ENCODE data around the gene CDC7.

DNA sequence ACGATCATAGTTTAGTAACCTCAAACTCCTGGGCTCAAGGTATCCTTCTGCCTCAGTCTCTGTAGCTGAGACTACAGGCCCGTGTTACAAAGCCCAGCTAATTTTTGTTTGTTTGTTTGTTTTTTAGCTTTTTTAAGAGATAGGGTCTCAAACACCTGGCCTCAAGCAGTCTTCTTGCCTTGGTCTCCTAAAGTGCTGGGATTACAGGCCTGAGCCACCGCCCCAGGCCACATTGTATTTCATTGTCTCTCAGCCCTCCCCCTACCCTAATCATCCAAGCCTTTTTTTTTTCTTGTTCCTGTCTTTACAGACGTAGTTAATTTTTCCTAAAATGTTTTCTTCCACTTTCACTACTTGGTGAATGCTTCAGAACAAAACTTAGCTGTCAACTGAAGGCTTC is 5.4 kb downstream of the CDC7 start:
- TF ChIP-seq ZNF557 (CRISPR knock-in tag; IDR thresholded peaks at IDR 0.05) (no peak), ZNF253 (CRISPR knock-in tag; IDR thresholded peaks at IDR 0.05; ENCODE audit: borderline replicate concordance) (no peak), CREM (IDR thresholded peaks at IDR 0.05) (no peak), CREM (CRISPR knock-in tag; IDR thresholded peaks at IDR 0.05) (no peak), CTCF (CRISPR knock-in tag; IDR thresholded peaks at IDR 0.05) (no peak), YY1 (IDR thresholded peaks at IDR 0.05; ENCODE audit: insufficient read depth, insufficient replicate concordance, low read depth, low read length) (no peak), ZSCAN9 (CRISPR knock-in tag; IDR thresholded peaks at IDR 0.05; ENCODE audit: borderline replicate concordance) (no peak), SMC3 (IDR thresholded peaks at IDR 0.05; ENCODE audit: low read length) (no peak), BHLHE40 (IDR thresholded peaks at IDR 0.05; ENCODE audit: low read length) (no peak), TBP (CRISPR knock-in tag; IDR thresholded peaks at IDR 0.05) (no peak), ARID2 (CRISPR knock-in tag; IDR thresholded peaks at IDR 0.05; ENCODE audit: borderline replicate concordance) (no peak), PRDM10 (CRISPR knock-in tag; IDR thresholded peaks at IDR 0.05; ENCODE audit: low read depth) (no peak)
- TF ChIP-seq, protein P1, sequence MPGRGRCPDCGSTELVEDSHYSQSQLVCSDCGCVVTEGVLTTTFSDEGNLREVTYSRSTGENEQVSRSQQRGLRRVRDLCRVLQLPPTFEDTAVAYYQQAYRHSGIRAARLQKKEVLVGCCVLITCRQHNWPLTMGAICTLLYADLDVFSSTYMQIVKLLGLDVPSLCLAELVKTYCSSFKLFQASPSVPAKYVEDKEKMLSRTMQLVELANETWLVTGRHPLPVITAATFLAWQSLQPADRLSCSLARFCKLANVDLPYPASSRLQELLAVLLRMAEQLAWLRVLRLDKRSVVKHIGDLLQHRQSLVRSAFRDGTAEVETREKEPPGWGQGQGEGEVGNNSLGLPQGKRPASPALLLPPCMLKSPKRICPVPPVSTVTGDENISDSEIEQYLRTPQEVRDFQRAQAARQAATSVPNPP (CRISPR knock-in tag; IDR thresholded peaks at IDR 0.05): no peak
- TF ChIP-seq, protein P2, sequence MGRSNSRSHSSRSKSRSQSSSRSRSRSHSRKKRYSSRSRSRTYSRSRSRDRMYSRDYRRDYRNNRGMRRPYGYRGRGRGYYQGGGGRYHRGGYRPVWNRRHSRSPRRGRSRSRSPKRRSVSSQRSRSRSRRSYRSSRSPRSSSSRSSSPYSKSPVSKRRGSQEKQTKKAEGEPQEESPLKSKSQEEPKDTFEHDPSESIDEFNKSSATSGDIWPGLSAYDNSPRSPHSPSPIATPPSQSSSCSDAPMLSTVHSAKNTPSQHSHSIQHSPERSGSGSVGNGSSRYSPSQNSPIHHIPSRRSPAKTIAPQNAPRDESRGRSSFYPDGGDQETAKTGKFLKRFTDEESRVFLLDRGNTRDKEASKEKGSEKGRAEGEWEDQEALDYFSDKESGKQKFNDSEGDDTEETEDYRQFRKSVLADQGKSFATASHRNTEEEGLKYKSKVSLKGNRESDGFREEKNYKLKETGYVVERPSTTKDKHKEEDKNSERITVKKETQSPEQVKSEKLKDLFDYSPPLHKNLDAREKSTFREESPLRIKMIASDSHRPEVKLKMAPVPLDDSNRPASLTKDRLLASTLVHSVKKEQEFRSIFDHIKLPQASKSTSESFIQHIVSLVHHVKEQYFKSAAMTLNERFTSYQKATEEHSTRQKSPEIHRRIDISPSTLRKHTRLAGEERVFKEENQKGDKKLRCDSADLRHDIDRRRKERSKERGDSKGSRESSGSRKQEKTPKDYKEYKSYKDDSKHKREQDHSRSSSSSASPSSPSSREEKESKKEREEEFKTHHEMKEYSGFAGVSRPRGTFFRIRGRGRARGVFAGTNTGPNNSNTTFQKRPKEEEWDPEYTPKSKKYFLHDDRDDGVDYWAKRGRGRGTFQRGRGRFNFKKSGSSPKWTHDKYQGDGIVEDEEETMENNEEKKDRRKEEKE (IDR thresholded peaks at IDR 0.05): no peak

Data from HepG2 (cell line).